EL (cell line): ENCODE results near the gene PRR29.

Experiments used
- DNase-seq: peaks from one replicate; pipeline ENCODE4 v3.0.0-alpha.2; 2016

The PRR29 gene

GRCh38 chr17:63998050-63998720 lies at the start of gene PRR29:
Gene PRR29, plus strand, starts transcription at chr17:63998351. Its CDS starts 14 bp downstream, at chr17:63998365.
- peak; percentile 66 for DNase-seq

DNA sequence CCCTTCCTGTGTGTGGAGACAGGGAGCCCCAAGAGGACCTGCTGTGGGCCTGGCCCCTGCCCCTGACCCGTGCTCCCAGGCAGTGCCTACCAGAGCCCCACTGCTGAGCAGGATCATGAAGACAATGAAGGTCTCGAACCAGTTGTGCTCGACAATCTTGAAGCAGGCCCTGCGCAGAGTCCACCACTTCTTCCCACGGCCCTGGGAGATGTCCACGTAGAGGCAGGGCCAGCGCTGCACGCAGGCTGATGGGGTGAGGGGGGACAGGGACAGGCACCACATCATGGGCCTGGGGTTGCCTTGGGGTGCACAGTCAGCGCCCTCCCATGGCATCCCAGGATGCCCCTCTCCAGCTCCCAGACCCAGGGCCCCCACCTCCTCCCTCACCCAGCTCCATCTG lies 49.6 kb upstream of the PRR29 start:
- DNase-seq: no peak

- no peak for DNase-seq
Measured at GRCh38 chr17:63949576-63950250, 48.4 kb upstream of the PRR29 start.

DNA sequence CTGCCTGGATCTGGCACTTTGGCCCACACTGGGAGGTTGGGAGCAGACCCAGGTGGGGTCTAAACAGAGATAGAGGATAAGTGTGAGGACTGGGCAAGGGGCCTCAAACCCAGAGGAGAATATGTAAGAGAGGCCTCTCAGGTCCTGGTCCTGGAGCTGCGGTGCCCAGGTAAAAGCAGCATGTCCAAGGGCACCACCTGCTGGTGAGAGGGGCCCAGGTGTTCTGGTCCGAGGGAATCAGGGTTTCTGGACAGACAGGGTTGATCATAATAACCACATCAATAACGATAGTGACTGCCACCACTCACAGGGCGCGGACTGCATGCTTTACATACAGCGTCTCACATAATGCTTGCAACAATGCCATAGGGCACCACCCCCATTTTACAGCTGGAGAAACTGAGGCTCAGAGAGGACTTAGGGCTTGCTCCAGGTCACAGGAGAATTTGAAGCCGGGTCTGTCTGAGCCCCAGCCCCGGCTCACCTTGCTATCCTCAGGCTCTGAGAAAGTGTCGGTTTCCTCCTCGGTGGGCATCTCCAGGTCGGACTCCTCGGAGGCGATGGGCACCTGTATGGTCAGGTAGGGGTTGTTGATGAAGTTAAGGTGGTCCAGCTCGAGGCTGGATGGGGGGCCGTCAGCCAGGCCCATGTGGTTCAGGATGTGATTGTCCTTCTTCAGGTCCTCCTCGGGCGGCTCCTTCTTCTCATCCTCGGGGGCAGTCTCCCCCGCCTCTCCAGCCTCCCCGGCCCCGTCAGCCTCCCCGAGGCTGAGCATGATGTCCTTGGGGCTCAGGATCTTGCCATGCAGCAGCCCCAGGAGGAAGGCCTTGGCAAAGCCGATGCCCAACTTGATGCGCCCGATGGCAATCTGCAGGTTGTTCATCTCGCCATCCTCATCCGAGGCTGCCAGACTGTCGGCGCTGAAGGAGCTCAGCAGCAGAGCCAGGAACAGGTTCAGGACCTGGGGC lies 46.9 kb upstream of the PRR29 start:
- no peak for DNase-seq

DNA sequence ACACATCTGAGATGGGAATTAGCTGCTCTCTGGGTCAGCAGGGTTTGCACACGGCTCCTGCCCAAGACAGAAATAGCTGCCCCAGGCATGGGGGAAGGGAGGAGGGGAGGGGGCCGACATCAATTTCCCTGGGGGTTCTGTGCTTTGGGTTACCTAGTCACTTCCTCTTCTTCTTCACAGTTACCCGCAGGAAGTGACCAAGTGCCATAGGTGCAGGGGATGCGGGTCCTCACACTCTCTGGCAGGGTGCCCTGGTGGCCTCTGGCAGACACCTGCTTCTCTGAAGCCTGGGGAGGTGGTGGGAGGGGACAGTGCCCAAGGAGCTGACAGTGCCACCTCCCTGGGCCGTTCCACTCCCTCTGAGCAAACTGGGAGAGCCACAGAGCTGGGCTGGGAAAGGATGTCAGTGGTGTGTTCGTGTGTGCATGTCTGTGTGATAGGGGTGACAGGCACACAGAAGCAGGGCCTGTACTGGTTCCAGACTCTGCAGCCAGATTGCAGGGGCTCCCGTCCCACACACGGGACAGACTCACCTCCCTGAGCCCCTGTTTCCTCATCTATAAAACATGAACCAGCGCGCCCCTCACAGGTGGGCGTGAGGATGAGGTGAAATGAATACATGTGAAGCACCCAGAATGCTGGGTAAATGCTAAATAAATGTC lies 43.6 kb upstream of the PRR29 start:
- no peak for DNase-seq

DNA sequence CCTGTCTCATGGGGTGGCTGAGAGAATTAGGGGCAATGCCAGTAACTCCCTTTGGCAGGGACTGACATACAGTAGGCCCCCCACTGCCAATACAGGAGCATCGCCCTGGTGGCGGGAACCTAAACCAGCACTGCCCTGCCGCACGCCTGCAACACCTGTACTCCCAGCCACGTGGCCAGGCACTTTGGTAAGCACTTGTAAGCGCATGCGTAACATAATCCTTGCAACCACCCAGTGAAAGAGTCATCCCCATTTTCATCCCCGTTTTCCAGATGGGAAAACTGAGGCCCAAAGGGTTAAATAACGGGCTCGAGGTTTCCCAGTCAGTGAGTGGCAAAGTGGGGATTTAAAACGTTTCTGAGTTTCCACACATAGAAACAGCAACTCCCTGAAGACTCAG lies 42.9 kb upstream of the PRR29 start:
- no peak for DNase-seq

DNA sequence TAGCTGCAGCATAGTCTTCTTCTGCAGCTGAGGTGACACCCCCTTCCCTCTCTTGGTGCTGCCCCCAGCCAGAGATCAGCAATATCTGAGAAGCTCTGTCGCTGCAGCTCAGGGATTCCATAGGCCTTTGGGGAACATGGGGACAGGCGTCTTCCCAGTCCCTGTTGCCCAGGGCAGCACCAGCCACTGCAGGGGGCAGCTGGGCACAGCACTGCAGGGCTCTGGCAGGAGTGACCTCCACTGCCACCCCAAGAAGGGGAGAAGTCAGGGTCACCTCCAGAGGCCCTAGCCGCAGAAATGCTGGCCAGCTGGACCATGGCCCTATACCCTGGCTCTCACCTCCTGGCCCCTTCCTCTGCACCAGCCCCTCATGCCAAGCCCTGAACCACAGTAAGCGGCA lies 42.4 kb upstream of the PRR29 start:
- no peak for DNase-seq

DNA sequence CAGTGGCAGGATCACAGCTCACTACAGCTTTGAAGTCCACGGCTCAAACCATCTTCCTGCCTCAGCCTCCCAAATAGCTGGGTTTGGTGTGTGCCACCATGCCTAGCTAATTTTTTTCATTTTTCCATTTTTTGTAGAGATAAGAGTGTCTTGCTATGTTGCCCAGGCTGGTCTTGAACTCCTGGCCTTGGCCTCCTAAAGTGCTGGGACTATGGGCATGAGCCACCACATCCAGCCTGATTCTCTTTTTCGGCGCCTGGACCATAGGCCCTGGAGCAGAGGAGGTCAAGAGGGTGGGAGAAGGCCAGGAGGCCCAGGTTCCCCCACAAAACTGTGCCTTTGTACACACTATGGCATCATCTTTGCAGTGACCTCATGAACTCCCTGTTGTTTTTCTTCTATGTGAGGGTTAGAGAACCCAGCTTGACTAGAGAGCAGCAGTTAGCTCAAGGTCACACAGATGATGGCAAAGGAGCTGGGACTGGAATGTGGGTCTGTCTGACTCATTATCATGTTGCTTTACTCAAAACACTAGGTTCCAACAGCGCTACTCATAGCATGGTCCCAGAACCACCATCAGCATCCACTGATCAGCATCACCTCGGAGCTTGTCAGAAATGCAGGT lies 41.7 kb upstream of the PRR29 start:
- peak; percentile 73 for DNase-seq

GRCh38 chr17:63960006-63960405 lies 38.1 kb upstream of the PRR29 start:
- no peak for DNase-seq

DNA sequence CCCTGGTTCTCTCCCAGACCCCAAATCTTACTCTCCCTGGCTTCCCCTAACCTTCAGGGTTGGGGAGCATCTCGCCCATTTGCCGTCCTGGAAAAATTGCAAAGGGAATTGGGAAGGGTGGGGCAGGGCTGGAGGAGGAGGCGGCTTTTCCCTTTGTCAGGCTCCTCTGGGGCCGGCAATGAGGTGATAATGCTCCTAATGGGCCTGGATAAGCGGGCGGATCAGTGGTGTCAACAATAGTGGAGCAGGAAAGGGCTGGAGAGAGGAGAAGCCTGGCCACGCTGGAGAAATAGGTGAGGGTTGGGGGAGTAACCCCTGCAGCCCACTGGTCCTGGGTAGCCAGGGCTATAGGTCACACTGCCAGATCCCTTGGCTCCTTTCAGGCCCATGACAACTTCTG lies 37.7 kb upstream of the PRR29 start:
- DNase-seq: no peak

- DNase-seq: peak; percentile 66
Measured at GRCh38 chr17:63961355-63962212, 36.6 kb upstream of the PRR29 start.

DNA sequence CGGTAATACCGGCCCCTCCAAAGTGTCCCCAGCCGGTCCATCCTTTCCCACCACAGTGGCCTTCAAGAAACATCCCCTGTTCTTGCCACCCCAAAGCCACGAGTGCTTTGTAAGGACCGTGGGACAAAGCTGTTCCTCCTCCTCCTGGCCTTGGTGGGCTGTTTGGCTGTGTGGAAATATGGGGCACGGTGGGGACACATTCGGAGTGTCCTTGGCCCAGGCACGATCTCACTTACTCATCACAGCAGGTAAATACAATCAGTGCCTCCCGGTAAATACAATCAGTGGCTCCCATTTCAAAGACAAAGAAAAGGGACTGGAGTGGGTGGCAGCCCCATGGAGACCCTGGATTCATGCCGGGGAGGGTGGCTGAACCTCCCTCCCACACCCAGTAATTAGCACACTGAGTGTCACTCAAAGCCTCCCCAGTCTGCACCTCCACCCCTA lies 35.8 kb upstream of the PRR29 start:
- DNase-seq: no peak

- no peak for DNase-seq
Measured at GRCh38 chr17:63963123-63963522, 35.0 kb upstream of the PRR29 start.

- DNase-seq: no peak
Measured at GRCh38 chr17:63966646-63967264, 31.4 kb upstream of the PRR29 start.

DNA sequence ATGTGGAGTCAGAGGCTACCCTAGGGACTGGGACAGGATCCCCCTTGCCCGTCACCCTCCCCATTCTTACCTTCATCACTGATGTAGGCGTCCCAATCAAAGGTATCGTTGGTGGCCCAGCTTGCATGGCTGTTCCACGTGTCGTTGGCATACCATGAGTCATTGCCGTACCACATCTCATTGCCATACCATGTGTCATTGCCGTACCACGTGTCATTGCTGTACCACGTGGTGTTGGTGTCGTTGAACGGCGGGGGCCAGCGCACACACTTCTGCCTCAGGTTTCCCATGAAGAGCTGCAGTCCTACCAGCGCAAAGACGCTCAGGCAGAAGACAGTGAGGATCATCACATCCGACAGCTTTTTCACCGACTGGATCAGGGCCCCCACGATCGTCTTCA lies 30.2 kb upstream of the PRR29 start:
- no peak for DNase-seq

DNA sequence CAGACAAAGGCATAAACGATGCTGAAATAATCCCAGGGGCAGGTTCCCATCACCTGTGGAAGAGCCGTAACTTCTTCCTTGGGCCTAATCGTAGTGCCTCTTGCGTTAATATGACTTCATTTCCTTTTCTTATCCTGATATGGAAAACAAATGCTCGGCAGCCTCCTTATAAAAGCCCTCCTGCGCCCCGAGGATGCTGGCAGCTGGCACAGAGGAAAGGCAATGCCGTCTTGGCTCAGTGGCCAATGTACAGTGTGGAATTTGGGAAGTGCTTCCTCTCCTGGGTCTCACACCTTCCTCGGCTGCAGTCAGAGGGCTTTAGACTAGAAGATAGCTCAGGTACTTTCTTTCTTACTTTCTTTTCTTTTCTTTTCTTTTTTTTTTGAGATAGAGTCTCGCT lies 28.9 kb upstream of the PRR29 start:
- no peak for DNase-seq

- no peak for DNase-seq
Measured at GRCh38 chr17:63972796-63973195, 25.4 kb upstream of the PRR29 start, which contains the start of gene SCN4A. Gene SCN4A, minus strand, starts transcription at chr17:63972918. Its CDS starts 77 bp downstream, at chr17:63972841.

DNA sequence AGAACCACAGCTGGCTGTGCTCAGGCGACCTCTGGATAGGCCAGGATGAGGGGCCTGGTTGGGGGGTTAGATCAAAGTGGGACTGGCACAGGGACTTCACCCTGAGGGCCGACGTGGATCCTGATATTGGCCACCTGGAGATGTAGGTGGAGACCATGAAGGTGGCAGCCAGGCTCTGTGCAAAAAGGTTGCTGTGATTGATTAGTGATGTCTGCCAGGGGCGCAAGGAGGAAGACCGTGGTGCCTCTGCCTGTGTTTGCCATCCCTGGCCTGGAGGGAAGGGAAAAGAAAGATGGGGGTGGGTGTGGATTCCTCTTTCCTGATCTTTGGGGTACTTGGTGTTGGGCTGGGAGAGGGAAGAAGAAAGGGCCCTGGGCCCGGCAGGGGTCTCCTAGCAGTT lies 24.9 kb upstream of the PRR29 start:
- DNase-seq: no peak

DNA sequence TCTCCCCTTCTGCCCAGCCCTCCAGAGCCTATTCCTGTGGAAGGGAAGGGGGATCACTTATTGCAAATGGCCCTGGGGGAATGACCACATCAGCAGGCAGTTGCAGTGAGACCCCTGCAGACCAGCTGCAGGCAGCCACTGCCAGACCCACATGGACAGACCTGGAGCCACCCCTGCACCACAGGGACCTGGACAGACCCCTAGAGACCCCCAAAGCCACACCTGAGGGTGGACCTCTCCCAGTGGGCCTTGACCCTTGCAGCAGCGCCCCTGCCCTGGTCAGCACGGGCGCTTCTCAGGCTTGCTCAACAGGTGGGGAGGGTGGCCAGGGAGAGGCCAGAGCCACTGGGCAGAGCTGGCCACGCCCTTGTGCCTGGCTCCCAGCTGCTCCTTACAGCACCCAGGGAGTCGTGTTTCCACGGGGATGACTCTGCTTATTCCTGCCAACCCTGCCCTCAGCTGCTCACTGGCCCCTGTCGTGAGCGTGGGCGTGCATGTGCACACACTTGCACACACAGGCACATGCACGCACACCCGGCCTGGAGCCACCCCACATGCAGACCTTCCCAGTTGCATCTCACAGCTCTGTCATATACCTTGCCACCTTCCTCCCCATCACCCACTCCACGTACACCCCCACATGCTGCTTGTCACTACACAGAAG lies 24.1 kb upstream of the PRR29 start:
- peak; percentile 30 for DNase-seq

DNA sequence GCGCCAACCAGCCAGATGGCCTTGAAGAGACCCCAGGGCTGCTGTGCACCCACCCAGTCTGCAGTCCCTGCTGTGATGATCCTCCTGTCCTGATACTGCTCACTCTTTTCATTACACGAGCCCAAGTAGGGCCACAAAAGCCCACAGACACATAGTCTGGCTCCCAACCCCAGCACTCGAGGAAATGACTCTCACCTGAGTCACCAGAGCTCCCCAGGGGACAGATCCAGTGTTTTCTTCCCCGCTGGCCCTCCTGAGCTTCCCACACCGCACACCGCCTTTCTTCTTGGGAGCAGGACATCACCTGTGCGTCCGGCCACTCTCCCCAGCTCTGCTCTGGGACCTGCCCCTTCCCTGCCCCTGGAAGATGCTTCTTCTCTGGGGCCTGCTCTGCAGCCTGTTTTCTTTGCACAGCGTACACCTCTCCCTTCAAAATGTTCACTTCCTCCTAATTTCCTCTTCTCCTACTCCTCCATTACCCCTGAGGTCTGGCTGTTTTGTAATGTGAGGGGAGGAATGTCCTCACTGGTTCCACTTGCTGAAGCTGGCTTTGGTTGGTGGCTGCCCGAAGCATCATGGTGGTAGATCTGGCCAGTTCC lies 23.5 kb upstream of the PRR29 start:
- peak; percentile 66 for DNase-seq
